Measurements from ENCODE around the gene RSPH1. TPM values are rescaled to one million over a fixed set of nuclear protein-coding genes. Genes with fewer than 3 reads are reported as not detected.

RSPH1 gene
- total RNA-seq, 1 donor from 2014 or later: not detected

GRCh38 chr21:42433946-42434551, 62.0 kb downstream of the RSPH1 start:
- intact Hi-C loops (cut with micrococcal nuclease): no loop called here
- Mint-ChIP-seq H3K36me3 (ENCODE audit: low read depth) (peaks cover 95% of the 10 kb centered on the region), H3K27ac (peak overlapping the region; percentile 29), H3K9me3 (peaks cover 11% of the 10 kb centered on the region), H3K4me1 (peaks cover 42% of the 10 kb centered on the region), H3K4me3 (no peak overlapping the region), H3K27me3 (no peaks in the 10 kb centered on the region)
- DNase-seq: no peak

GRCh38 chr21:42432695-42433094, 63.3 kb downstream of the RSPH1 start:
- H3K36me3 Mint-ChIP-seq (ENCODE audit: low read depth): peaks cover 92% of the 10 kb centered on the region
- no peak for DNase-seq
- intact Hi-C loops (cut with micrococcal nuclease): no loop called here
- peaks cover 11% of the 10 kb centered on the region for H3K9me3 Mint-ChIP-seq
- peak overlapping the region; percentile 28 for H3K27ac Mint-ChIP-seq
- no peaks in the 10 kb centered on the region for H3K27me3 Mint-ChIP-seq
- H3K4me3 Mint-ChIP-seq: no peak overlapping the region
- H3K4me1 Mint-ChIP-seq: peaks cover 33% of the 10 kb centered on the region

GRCh38 chr21:42431196-42431595, 64.8 kb downstream of the RSPH1 start:
- Mint-ChIP-seq H3K27me3 (no peaks in the 10 kb centered on the region), H3K27ac (no peak overlapping the region), H3K4me3 (no peak overlapping the region), H3K36me3 (ENCODE audit: low read depth) (peaks cover 94% of the 10 kb centered on the region), H3K9me3 (peaks cover 11% of the 10 kb centered on the region), H3K4me1 (peaks cover 36% of the 10 kb centered on the region)
- DNase-seq: no peak
- intact Hi-C loops (cut with micrococcal nuclease): no loop called here

- H3K9me3 Mint-ChIP-seq: peaks cover 7% of the 10 kb centered on the region
- H3K4me1 Mint-ChIP-seq: peaks cover 37% of the 10 kb centered on the region
- no peak for DNase-seq
- H3K4me3 Mint-ChIP-seq: no peak overlapping the region
- intact Hi-C loops (cut with micrococcal nuclease): no loop called here
- H3K27ac Mint-ChIP-seq: no peak overlapping the region
- H3K36me3 Mint-ChIP-seq (ENCODE audit: low read depth): peaks cover 94% of the 10 kb centered on the region
- H3K27me3 Mint-ChIP-seq: no peaks in the 10 kb centered on the region
These were observed 65.5 kb downstream of the RSPH1 start for GRCh38 chr21:42430521-42430920.

- Mint-ChIP-seq H3K4me1 (peaks cover 39% of the 10 kb centered on the region), H3K27ac (no peak overlapping the region), H3K4me3 (no peak overlapping the region), H3K27me3 (no peaks in the 10 kb centered on the region), H3K36me3 (ENCODE audit: low read depth) (peaks cover 94% of the 10 kb centered on the region), H3K9me3 (peaks cover 3% of the 10 kb centered on the region)
- intact Hi-C loops (cut with micrococcal nuclease): loop anchor here (5.0 kb wide), 1 partner anchor 38 kb away; no protein-coding TSS in a partner anchor
- no peak for DNase-seq
These were observed 66.2 kb downstream of the RSPH1 start for GRCh38 chr21:42429856-42430255.

- DNase-seq: no peak
- Mint-ChIP-seq H3K36me3 (ENCODE audit: low read depth) (peaks cover 94% of the 10 kb centered on the region), H3K4me3 (no peak overlapping the region), H3K9me3 (peaks cover 3% of the 10 kb centered on the region), H3K27me3 (no peaks in the 10 kb centered on the region), H3K27ac (no peak overlapping the region), H3K4me1 (peaks cover 39% of the 10 kb centered on the region)
- intact Hi-C loops (cut with micrococcal nuclease): loop anchor here (5.0 kb wide), 1 partner anchor 37 kb away; no protein-coding TSS in a partner anchor
These were observed 67.0 kb downstream of the RSPH1 start for GRCh38 chr21:42429021-42429420.

- H3K36me3 Mint-ChIP-seq (ENCODE audit: low read depth): peaks cover 94% of the 10 kb centered on the region
- no peaks in the 10 kb centered on the region for H3K27me3 Mint-ChIP-seq
- H3K9me3 Mint-ChIP-seq: peaks cover 3% of the 10 kb centered on the region
- intact Hi-C loops (cut with micrococcal nuclease): loop anchor here (5.0 kb wide), 1 partner anchor 36 kb away; no protein-coding TSS in a partner anchor
- no peak overlapping the region for H3K27ac Mint-ChIP-seq
- H3K4me3 Mint-ChIP-seq: no peak overlapping the region
- no peak for DNase-seq
- H3K4me1 Mint-ChIP-seq: peaks cover 43% of the 10 kb centered on the region
These were observed 68.1 kb downstream of the RSPH1 start for GRCh38 chr21:42427809-42428419.

- intact Hi-C loops (cut with micrococcal nuclease): loop anchor here (5.0 kb wide), 1 partner anchor 35 kb away; no protein-coding TSS in a partner anchor
- H3K4me1 Mint-ChIP-seq: peaks cover 48% of the 10 kb centered on the region
- no peaks in the 10 kb centered on the region for H3K9me3 Mint-ChIP-seq
- H3K4me3 Mint-ChIP-seq: peak overlapping the region; percentile 27
- peaks cover 93% of the 10 kb centered on the region for H3K36me3 Mint-ChIP-seq (ENCODE audit: low read depth)
- H3K27me3 Mint-ChIP-seq: no peaks in the 10 kb centered on the region
- H3K27ac Mint-ChIP-seq: no peak overlapping the region
- no peak for DNase-seq
These were observed 69.0 kb downstream of the RSPH1 start for GRCh38 chr21:42426876-42427480.

GRCh38 chr21:42426424-42426823, 69.6 kb downstream of the RSPH1 start:
- H3K9me3 Mint-ChIP-seq: no peaks in the 10 kb centered on the region
- H3K27me3 Mint-ChIP-seq: no peaks in the 10 kb centered on the region
- no peak overlapping the region for H3K4me3 Mint-ChIP-seq
- H3K27ac Mint-ChIP-seq: peak overlapping the region; percentile 92
- peaks cover 93% of the 10 kb centered on the region for H3K36me3 Mint-ChIP-seq (ENCODE audit: low read depth)
- no peak for DNase-seq
- intact Hi-C loops (cut with micrococcal nuclease): loop anchor here (5.0 kb wide), 1 partner anchor 34 kb away; no protein-coding TSS in a partner anchor
- peaks cover 54% of the 10 kb centered on the region for H3K4me1 Mint-ChIP-seq

- peak overlapping the region; percentile 92 for H3K27ac Mint-ChIP-seq
- intact Hi-C loops (cut with micrococcal nuclease): loop anchor here (1.0 to 5.0 kb wide), 2 partner anchors 19 to 33 kb away; no protein-coding TSS in a partner anchor
- H3K4me1 Mint-ChIP-seq: peaks cover 62% of the 10 kb centered on the region
- H3K27me3 Mint-ChIP-seq: no peaks in the 10 kb centered on the region
- H3K36me3 Mint-ChIP-seq (ENCODE audit: low read depth): peaks cover 93% of the 10 kb centered on the region
- no peaks in the 10 kb centered on the region for H3K9me3 Mint-ChIP-seq
- DNase-seq: no peak
- H3K4me3 Mint-ChIP-seq: peak overlapping the region; percentile 79
These were observed 70.4 kb downstream of the RSPH1 start for GRCh38 chr21:42425591-42425990.

GRCh38 chr21:42424914-42425541, 71.0 kb downstream of the RSPH1 start:
- H3K4me3 Mint-ChIP-seq: peak overlapping the region; percentile 79
- H3K27ac Mint-ChIP-seq: peak overlapping the region; percentile 92
- intact Hi-C loops (cut with micrococcal nuclease): loop anchor here (1.0 to 5.0 kb wide), 2 partner anchors 19 to 33 kb away; no protein-coding TSS in a partner anchor
- no peaks in the 10 kb centered on the region for H3K27me3 Mint-ChIP-seq
- DNase-seq: peak; percentile 93
- H3K36me3 Mint-ChIP-seq (ENCODE audit: low read depth): peaks cover 92% of the 10 kb centered on the region
- peaks cover 64% of the 10 kb centered on the region for H3K4me1 Mint-ChIP-seq
- no peaks in the 10 kb centered on the region for H3K9me3 Mint-ChIP-seq

- intact Hi-C loops (cut with micrococcal nuclease): loop anchor here (1.0 kb wide), 1 partner anchor 8 kb away; no protein-coding TSS in a partner anchor
- Mint-ChIP-seq H3K27me3 (no peaks in the 10 kb centered on the region), H3K9me3 (peaks cover 10% of the 10 kb centered on the region), H3K36me3 (ENCODE audit: low read depth) (peaks cover 92% of the 10 kb centered on the region), H3K4me1 (peaks cover 76% of the 10 kb centered on the region), H3K27ac (peak overlapping the region; percentile 92), H3K4me3 (peak overlapping the region; percentile 79)
- DNase-seq: no peak
These were observed 72.3 kb downstream of the RSPH1 start for GRCh38 chr21:42423685-42424084.

- intact Hi-C loops (cut with micrococcal nuclease): loop anchor here (1.0 kb wide), 1 partner anchor 8 kb away; no protein-coding TSS in a partner anchor
- Mint-ChIP-seq H3K27me3 (no peaks in the 10 kb centered on the region), H3K9me3 (peaks cover 12% of the 10 kb centered on the region), H3K36me3 (ENCODE audit: low read depth) (peaks cover 94% of the 10 kb centered on the region), H3K4me3 (peak overlapping the region; percentile 79), H3K4me1 (peaks cover 79% of the 10 kb centered on the region), H3K27ac (peak overlapping the region; percentile 92)
- peak; percentile 88 for DNase-seq
These were observed 72.8 kb downstream of the RSPH1 start for GRCh38 chr21:42423197-42423675.
